ENCODE data around the gene HSD17B13.
A peak's percentile ranks its signal among the peaks of the same experiment; 100 is the strongest.
"Not testable (repeated sequence)": the region's sequence is repeated elsewhere in the genome, so short reads cannot be mapped to it uniquely, and the experiment has no call there.

HSD17B13 gene

DNA sequence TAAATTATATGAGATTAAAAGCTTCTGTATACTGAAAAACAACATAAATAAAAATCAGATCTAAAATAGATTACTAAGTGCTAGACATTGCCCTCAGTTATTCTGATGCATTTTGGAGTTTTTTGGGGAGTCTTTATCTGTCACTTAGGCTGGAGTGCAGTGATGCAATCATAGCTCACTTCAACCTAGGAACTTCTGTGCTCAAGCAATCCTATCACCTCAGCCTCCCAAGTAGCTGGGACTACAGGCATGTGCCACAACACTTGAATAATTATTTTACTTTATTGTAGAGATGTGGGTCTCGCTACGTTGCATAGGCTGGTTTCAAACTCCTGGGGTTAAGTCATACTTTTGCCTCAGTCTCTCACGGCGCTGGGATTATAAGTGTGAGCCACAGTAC is 36.6 kb upstream of the HSD17B13 start:
- DNase-seq (ENCODE audit: low read depth) = no peak
- TF ChIP-seq, protein P1, sequence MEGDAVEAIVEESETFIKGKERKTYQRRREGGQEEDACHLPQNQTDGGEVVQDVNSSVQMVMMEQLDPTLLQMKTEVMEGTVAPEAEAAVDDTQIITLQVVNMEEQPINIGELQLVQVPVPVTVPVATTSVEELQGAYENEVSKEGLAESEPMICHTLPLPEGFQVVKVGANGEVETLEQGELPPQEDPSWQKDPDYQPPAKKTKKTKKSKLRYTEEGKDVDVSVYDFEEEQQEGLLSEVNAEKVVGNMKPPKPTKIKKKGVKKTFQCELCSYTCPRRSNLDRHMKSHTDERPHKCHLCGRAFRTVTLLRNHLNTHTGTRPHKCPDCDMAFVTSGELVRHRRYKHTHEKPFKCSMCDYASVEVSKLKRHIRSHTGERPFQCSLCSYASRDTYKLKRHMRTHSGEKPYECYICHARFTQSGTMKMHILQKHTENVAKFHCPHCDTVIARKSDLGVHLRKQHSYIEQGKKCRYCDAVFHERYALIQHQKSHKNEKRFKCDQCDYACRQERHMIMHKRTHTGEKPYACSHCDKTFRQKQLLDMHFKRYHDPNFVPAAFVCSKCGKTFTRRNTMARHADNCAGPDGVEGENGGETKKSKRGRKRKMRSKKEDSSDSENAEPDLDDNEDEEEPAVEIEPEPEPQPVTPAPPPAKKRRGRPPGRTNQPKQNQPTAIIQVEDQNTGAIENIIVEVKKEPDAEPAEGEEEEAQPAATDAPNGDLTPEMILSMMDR (IDR thresholded peaks at IDR 0.05; ENCODE audit: control insufficient read depth, insufficient read depth, low read depth, low read length, missing control alignments) = no peak
- no peak overlapping the region for H3K4me3 ChIP-seq (ENCODE audit: control insufficient read depth, low read depth, low read length)

DNA sequence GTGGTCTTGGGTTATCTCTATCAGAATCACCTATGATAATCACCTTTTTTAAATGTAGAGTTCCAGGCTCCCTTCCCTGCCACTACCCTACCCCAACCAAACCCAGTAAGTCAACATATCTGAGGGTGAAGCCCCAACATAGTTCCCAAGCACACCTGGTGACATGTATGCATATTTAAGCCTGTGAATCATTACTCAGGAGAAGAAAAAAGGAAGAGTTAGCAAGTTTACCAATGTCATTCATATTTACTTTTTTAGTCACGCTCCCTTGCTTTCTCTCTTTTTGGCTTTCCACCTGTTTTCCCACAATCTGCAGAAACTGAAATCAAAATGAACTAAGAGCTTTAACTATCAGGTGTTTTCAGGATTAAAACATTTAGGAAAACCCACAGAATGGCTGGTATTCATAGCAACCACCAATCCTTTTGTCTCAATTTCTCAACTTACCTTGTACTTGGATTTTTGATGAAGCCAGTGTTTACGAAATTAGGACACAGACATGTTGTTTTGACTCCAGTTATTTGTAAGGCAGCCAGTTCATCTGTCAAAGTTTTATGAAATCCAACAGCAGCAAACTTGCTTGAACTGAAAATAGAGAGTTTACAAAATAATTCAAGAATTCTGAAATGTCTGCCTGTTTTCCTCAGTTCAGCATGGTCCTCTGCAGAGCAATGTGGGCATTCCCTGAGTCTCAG is 34.3 kb upstream of the HSD17B13 start:
- H3K4me3 ChIP-seq (ENCODE audit: control insufficient read depth, low read depth, low read length) = no peak overlapping the region
- TF ChIP-seq, protein P1 (IDR thresholded peaks at IDR 0.05; ENCODE audit: control insufficient read depth, insufficient read depth, low read depth, low read length, missing control alignments) = no peak
- DNase-seq (ENCODE audit: low read depth) = no peak

DNA sequence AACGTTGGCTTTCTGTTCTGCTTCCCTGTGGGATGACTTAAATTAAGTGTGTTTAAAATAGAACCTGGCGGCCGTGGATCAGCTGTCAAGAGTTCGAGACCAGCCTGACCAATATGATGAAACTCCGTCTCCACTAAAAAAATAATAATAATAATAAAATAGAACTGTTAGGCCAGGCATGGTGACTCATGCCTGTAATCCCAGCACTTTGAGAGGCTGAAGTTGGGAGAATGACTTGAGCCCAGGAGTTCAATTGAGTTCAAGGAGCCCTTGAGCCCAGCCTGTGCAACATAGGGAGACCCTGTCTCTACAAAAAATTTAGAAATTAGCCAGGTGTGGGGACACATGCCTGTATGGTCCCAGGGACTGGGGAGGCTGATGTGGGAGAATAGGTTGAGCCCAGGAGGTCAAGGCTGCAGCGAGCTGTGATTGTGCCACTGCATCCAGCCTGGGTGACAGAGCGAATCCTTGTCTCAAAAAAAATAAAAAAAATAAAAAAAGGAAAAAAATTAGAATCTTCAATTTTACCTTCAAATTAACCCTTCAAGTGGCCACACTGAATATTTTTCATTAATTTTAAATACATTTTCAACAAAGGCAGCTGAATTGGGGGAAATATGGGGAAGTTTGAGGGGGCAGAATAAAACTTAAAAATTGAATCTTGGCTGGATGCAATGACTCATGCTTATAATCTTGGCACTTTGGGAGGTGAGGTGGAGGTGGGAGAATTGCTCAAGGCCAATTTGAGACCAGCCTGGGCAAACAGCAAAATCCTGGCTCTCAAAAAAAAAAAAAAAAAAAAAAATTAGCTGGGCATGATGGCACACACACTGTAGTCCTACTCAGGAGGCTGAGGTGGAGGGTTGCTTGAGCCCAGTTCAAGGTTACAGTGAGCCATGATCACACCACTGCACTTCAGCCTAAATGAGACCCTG is 31.8 kb upstream of the HSD17B13 start:
- TF ChIP-seq, protein P1 (IDR thresholded peaks at IDR 0.05; ENCODE audit: control insufficient read depth, insufficient read depth, low read depth, low read length, missing control alignments) = no peak
- no peak overlapping the region for H3K4me3 ChIP-seq (ENCODE audit: control insufficient read depth, low read depth, low read length)
- peak; percentile 7 for DNase-seq (ENCODE audit: low read depth)

DNA sequence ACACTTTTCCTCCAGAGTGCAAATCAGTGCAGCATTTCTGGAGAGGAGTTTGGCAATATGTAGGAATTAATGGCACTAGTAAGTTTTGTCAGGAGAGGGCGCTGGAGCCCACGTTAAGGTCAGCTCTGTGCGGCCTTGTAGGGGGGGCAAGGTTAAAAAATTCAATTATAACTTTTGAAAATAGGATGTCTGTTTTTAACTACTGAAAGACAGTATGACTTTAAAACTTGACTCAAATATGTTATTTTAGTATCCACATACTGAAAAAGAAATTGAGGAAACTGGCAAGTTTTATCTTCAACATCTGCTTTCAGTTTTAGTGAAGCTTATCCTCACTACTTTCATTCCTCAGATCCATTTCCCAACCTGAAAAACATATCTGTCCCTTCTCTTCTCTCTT is 30.9 kb upstream of the HSD17B13 start:
- peak; percentile 42 for DNase-seq (ENCODE audit: low read depth)
- no peak overlapping the region for H3K4me3 ChIP-seq (ENCODE audit: control insufficient read depth, low read depth, low read length)
- TF ChIP-seq, protein P1 (IDR thresholded peaks at IDR 0.05; ENCODE audit: control insufficient read depth, insufficient read depth, low read depth, low read length, missing control alignments) = peak; percentile 74

DNA sequence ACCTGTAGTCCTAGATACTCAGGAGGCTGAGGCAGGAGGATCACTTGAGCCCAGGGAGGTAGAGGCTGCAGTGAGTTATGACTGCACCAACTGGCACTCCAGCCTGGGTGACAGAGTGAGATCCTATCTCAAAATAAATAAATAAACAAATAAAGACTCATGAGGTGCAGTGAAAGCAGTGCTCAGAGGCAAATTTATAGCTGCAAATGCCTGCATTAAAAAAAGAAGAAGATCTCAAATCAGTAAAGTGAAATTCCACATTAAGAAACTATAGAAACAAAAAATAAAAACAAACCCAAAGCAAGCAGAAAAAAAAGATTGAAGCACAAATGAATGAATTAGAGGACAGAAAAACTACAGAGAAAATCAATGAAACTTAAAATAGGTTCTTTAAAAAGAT is 22.5 kb upstream of the HSD17B13 start:
- no peak overlapping the region for H3K4me3 ChIP-seq (ENCODE audit: control insufficient read depth, low read depth, low read length)
- TF ChIP-seq, protein P1 (IDR thresholded peaks at IDR 0.05; ENCODE audit: control insufficient read depth, insufficient read depth, low read depth, low read length, missing control alignments) = no peak
- DNase-seq (ENCODE audit: low read depth) = no peak

DNA sequence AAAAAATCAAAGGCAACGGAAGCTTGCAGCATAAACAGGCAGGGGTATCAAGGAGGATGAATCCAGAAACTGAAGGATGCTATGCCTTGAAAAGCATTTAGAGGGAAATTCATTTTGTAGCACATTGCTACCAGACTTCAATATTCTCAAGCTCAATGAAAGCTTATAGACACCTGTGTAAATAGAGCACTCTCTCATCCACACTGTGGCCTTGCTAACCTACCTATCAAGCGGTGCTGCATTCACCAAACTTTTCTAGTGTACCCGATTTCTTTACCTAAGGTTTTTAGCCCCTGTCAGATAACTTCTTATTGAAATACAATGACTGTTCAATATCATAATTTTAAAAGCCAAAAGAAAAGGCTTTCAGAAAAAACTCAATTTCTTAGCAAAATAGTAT is 20.2 kb upstream of the HSD17B13 start:
- TF ChIP-seq, protein P1 (IDR thresholded peaks at IDR 0.05; ENCODE audit: control insufficient read depth, insufficient read depth, low read depth, low read length, missing control alignments) = no peak
- H3K4me3 ChIP-seq (ENCODE audit: control insufficient read depth, low read depth, low read length) = no peak overlapping the region
- no peak for DNase-seq (ENCODE audit: low read depth)

DNA sequence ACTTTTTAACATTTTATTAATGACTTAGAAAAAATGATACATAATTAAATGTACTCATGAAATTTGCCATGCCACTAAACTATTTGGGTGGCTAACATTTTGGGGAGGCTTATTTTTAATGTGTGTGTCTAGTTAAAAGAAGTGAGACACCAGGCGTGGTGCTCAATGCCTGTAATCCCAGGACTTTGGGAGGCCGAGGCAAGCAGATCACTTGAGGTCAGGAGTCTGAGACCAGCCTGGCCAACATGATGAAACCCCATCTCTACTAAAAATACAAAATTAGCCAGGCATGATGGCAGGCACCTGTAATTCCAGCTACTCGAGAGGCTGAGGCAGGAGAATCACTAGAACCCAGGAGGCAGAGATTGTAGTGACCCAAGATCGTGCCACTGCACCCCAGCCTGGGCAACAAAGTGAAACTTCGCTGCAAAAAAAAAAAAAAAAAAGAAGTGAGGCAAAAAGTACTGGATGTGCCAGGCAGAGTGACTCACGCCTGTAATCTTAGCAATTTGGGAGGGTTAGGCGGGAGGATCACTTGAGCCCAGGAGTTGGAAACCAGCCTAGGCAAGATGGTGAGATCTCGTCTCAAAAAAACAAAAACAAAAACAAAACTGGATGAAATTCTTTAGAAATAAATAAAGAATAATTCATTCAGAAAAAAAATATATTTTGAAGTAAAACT is 19.4 kb upstream of the HSD17B13 start:
- not testable (repeated sequence) for H3K4me3 ChIP-seq (ENCODE audit: control insufficient read depth, low read depth, low read length)
- DNase-seq (ENCODE audit: low read depth) = peak; percentile 27

All from AG09309 (cell line).